ENCODE results near the gene ZNF740.

DNA sequence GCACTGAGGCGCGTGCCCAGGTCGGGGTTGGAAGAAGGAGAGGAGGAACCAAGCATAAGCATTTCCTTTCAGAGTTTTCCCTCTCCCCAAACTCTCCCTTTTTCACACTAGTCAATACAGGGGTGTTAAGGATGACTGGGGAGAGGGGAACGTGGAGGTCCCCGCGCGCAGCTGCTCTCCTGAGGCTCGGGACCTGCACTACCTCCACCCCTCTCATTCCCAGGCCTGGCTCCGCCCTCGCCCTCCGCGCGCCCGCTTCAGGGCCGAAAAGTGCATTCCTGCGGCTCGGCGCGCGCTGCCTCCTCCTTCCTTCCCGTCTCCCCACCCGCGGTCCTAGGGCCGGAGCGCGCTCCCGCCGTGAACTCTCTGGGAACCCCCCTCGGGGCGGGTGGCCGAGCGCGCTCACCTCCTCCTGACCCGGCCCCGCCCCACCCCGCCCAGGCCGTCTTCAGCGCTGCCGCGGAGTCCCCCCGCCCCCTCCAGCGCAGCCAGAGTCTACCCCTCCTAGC lies 40.2 kb downstream of the ZNF740 start:
- TF ChIP-seq EZH2 (IDR thresholded peaks at IDR 0.05; ENCODE audit: insufficient read depth, poor library complexity, severe bottlenecking) (no peak), EZH2phosphoT487 (IDR thresholded peaks at IDR 0.05; ENCODE audit: insufficient read depth, low read depth) (no peak)

All from GM23248 (cell line).